IMR-90 (cell line): ENCODE measurements around the gene MYORG. TPM values are rescaled to one million over a fixed set of nuclear protein-coding genes. Genes with fewer than 3 reads are reported as not detected.
A peak's percentile ranks its signal among the peaks of the same experiment; 100 is the strongest.

Experiments
- ATAC-seq: fragments of 200-7000 bp; cut with Tn5 transposase; 2 replicates; pipeline ENCODE4 v1.9.1; 2020; ENCODE audit warnings: low read depth, mild to moderate bottlenecking, moderate library complexity
- BruUV-seq: library from RNA; stranded (reverse); fragments of 400-500 nt; replicated peaks from 2 replicates; lab custom pipeline; 2021; lab: Mats Ljungman, UMichigan
- CTCF ChIA-PET: fragments of 300-600 bp; formaldehyde crosslinking; extraction: SDS; loops from one replicate; lab custom pipeline; 2021; ENCODE audit warnings: antibody characterized with exemption; lab: Yijun Ruan, JAX
- POLR2A ChIA-PET: fragments of 300-600 bp; sonication (Branson Sonifier 250); formaldehyde crosslinking; loops from one replicate; lab custom pipeline; 2022; ENCODE audit warnings: antibody characterized with exemption; ENCODE audit not compliant: unreplicated experiment; lab: Charles Lee
- DNase-seq: peaks from one replicate; pipeline ENCODE4 v3.0.0; 2013
- H2AFZ ChIP-seq: replicated peaks from 2 replicates; pipeline ENCODE3; 2013; ENCODE audit warnings: low read length, mild to moderate bottlenecking; ENCODE audit not compliant: poor library complexity
- H2AK5ac ChIP-seq: 2 replicates; pipeline ENCODE4 v1.6.1; 2013; ENCODE audit warnings: low read depth, low read length, inconsistent platforms
- H2AK9ac ChIP-seq: replicated peaks from 2 replicates; pipeline ENCODE3; 2013; ENCODE audit warnings: mild to moderate bottlenecking, low read depth, low read length, moderate library complexity; ENCODE audit not compliant: poor library complexity
- H2BK120ac ChIP-seq: 2 replicates; pipeline ENCODE4 v1.6.1; 2013; ENCODE audit warnings: low read depth, low read length, inconsistent platforms
- H2BK15ac ChIP-seq: 3 replicates; pipeline ENCODE4 v1.6.1; 2013; ENCODE audit warnings: low read depth, low read length, inconsistent platforms
- H2BK20ac ChIP-seq: 2 replicates; pipeline ENCODE4 v1.6.1; 2013; ENCODE audit warnings: low read depth, mild to moderate bottlenecking, inconsistent platforms, low read length, moderate library complexity
- H2BK5ac ChIP-seq: 2 replicates; pipeline ENCODE4 v1.6.1; 2013; ENCODE audit warnings: mild to moderate bottlenecking, low read depth, low read length, inconsistent platforms; ENCODE audit not compliant: poor library complexity, severe bottlenecking
- H3K14ac ChIP-seq: replicated peaks from 2 replicates; pipeline ENCODE4 v1.6.1; 2013; ENCODE audit warnings: low read depth, low read length, inconsistent platforms
- H3K18ac ChIP-seq: 2 replicates; pipeline ENCODE4 v1.6.1; 2013; ENCODE audit warnings: low read depth, low read length, control low read depth
- H3K23ac ChIP-seq: 2 replicates; pipeline ENCODE4 v1.6.1; 2013; ENCODE audit warnings: low read depth, low read length, inconsistent platforms
- H3K27ac ChIP-seq: 2 replicates; pipeline ENCODE4 v1.5.1; 2013; ENCODE audit warnings: mild to moderate bottlenecking, control low read depth, low read length; ENCODE audit not compliant: insufficient read depth
- H3K27me3 ChIP-seq: 2 replicates; pipeline ENCODE4 v1.6.1; 2013; ENCODE audit warnings: low read length; ENCODE audit not compliant: control insufficient read depth, insufficient read depth
- H3K36me3 ChIP-seq: 2 replicates; pipeline ENCODE4 v1.6.1; 2013; ENCODE audit warnings: low read length, mixed read lengths; ENCODE audit not compliant: control insufficient read depth, insufficient read depth
- H3K4ac ChIP-seq: 2 replicates; pipeline ENCODE4 v1.6.1; 2013; ENCODE audit warnings: low read depth, low read length, inconsistent platforms
- H3K4me1 ChIP-seq: 2 replicates; pipeline ENCODE4 v1.6.1; 2013; ENCODE audit warnings: low read length, mixed read lengths; ENCODE audit not compliant: control insufficient read depth, insufficient read depth
- H3K4me2 ChIP-seq: 2 replicates; pipeline ENCODE4 v1.6.1; 2013; ENCODE audit warnings: low read depth, mild to moderate bottlenecking, control low read depth, low read length, moderate library complexity
- H3K4me3 ChIP-seq: 2 replicates; pipeline ENCODE4 v1.5.1; 2013; ENCODE audit warnings: low read depth, mild to moderate bottlenecking, control low read depth, low read length, moderate library complexity; ENCODE audit not compliant: insufficient read depth
- H3K56ac ChIP-seq: 2 replicates; pipeline ENCODE4 v1.6.1; 2013; ENCODE audit warnings: low read length, inconsistent platforms; ENCODE audit not compliant: insufficient read depth; ENCODE audit errors: extremely low read depth
- H3K79me1 ChIP-seq, 2 experiments: 2 replicates each; pipeline ENCODE4 v1.6.1; 2013; ENCODE audit warnings: low read length in 2 of 2, inconsistent platforms in 1 of 2, low read depth in 1 of 2
- H3K9ac ChIP-seq: 2 replicates; pipeline ENCODE4 v1.6.1; 2013; ENCODE audit warnings: low read depth, low read length, control low read depth
- H3K9me1 ChIP-seq: 2 replicates; pipeline ENCODE4 v1.6.1; 2013; ENCODE audit warnings: low read length, inconsistent platforms; ENCODE audit not compliant: insufficient read depth
- H3K9me3 ChIP-seq: 2 replicates; pipeline ENCODE4 v1.6.1; 2013; ENCODE audit warnings: low read length; ENCODE audit not compliant: control insufficient read depth, insufficient read depth
- H4K20me1 ChIP-seq: 2 replicates; pipeline ENCODE4 v1.6.1; 2013; ENCODE audit warnings: low read length, inconsistent platforms; ENCODE audit not compliant: insufficient read depth
- H4K5ac ChIP-seq: 2 replicates; pipeline ENCODE4 v1.6.1; 2013; ENCODE audit warnings: mild to moderate bottlenecking, low read depth, low read length, control low read depth
- H4K8ac ChIP-seq, 2 experiments: 2 replicates each; pipeline ENCODE4 v1.6.1; 2013; ENCODE audit warnings: low read depth in 2 of 2, low read length in 2 of 2, control low read depth in 1 of 2, inconsistent platforms in 1 of 2
- H4K91ac ChIP-seq: 2 replicates; pipeline ENCODE4 v1.6.1; 2013; ENCODE audit warnings: low read depth, low read length, inconsistent platforms; ENCODE audit not compliant: insufficient read depth
- CHD1 ChIP-seq: IDR thresholded peaks from 2 replicates; pipeline ENCODE4 v1.6.1; 2012; ENCODE audit warnings: low read depth, low read length, improper control_type of control experiment
- MAZ ChIP-seq: IDR thresholded peaks from 2 replicates; pipeline ENCODE4 v1.6.1; 2012; ENCODE audit warnings: low read depth, mild to moderate bottlenecking, low read length, improper control_type of control experiment, moderate library complexity, borderline replicate concordance
- POLR2A ChIP-seq: IDR thresholded peaks from 2 replicates; pipeline ENCODE4 v1.6.1; 2012; ENCODE audit warnings: mild to moderate bottlenecking, low read depth, low read length
- RAD21 ChIP-seq: IDR thresholded peaks from 2 replicates; pipeline ENCODE4 v1.6.1; 2012; ENCODE audit warnings: low read length, improper control_type of control experiment
- SMC3 ChIP-seq: fragments of 150-350 bp; IDR thresholded peaks from 2 replicates; pipeline ENCODE4 v1.6.1; 2016; ENCODE audit warnings: low read depth, mild to moderate bottlenecking, antibody characterized with exemption, low read length, moderate library complexity
- WGBS, 2 experiments: methylation state at CpG; one replicate each; pipeline versions ENCODE4 v1.1.5 to v1.1.7; 2013; ENCODE audit warnings: missing lambda C conversion rate in 2 of 2; ENCODE audit not compliant: insufficient read length in 1 of 2; ENCODE audit errors: extremely low coverage in 2 of 2; 5-methylcytosine and 5-hydroxymethylcytosine counted together
- dilution Hi-C: fragments of 300-500 bp; cut with HindIII; formaldehyde crosslinking; loops from one replicate; pipeline ENCODE4 v1.14.3; 2018; ENCODE audit warnings: low sequenced_read_pairs; ENCODE audit not compliant: unreplicated experiment
- in situ Hi-C: fragments of 300-500 bp; cut with MboI; formaldehyde crosslinking; loops from 3 replicates; pipeline ENCODE4 v1.14.3; 2019; ENCODE audit warnings: low sequenced_read_pairs, inconsistent platforms, mixed read lengths
- intact Hi-C: fragments of 100-400 bp; cut with micrococcal nuclease; formaldehyde crosslinking; loops from 2 replicates; pipeline ENCODE4 v1.10.0; 2022
- polyA plus RNA-seq, 3 experiments: library from polyadenylated mRNA; depleted of rRNA; stranded (reverse); fragments of >200 nt; gene quantifications; 2 replicates each; pipeline ENCODE4 v1.2.3, GENCODE V29; 2012; ENCODE audit warnings: low replicate concordance in 1 of 3
- total RNA-seq: library from RNA; depleted of rRNA; stranded (reverse); fragments of >200 nt; gene quantifications from 2 replicates; pipeline ENCODE4 v1.2.3, GENCODE V29; 2012
- TF ChIP-seq, protein P1 (sequence below): conservative IDR thresholded peaks from 2 replicates; pipeline ENCODE4 v1.5.1; 2012; ENCODE audit warnings: mild to moderate bottlenecking, low read depth, low read length, improper control_type of control experiment

The MYORG gene
- total and polyA plus RNA-seq, 2 of the 4 experiments (the other 2 are of a cell fraction), result 0.36 to 0.60 TPM

DNA sequence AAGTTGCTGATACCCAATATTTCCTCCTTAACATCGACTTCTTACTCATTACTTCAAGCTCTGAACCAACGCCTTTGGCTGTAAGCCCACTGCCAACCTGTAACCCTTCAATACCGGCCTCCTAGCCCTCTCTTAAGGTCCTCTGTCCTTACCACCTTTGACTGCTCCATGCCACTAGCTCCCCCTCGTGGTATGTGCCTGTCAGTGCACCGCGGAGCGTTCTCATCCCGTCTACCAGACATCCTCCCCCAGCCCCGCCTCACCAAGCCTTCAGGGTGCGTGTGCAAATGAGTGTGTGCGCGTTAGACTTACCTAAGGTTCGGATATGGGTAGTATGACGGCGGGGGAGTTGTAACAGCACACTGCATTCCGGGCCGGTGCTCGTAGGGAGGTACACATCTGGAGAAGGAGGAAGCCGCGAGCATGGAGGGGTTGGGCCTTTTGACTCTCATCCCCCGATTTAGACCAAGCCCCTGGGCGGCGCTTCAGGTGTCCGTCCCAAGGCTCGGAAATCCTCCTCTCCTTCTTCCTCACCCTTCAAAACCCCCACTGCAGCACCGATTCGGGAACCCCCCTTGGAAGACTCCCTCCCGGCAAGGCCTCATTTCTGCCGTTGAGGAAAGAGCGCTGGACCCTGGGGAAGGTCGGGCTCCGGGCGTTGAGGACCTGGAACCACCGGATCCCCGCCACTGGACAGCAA, 2.8 kb upstream of the MYORG start:
- H4K91ac ChIP-seq, result no peak overlapping the region; the same call in 1 of the 2 replicates
- 0% methylated on average over 1 of the region's 35 CpGs; no CpG with 5 or more reads in 1 of the 2 experiments for WGBS, 2 experiments
- no peak overlapping the region for H3K18ac ChIP-seq
- peaks cover 8% of the 10 kb centered on the region for H3K4me1 ChIP-seq
- BruUV-seq, result no TSS peak
- no peaks in the 10 kb centered on the region; the same call in 1 of the 2 replicates for H4K20me1 ChIP-seq
- H2AFZ ChIP-seq, result peak overlapping the region; percentile 99
- H3K36me3 ChIP-seq, result no peaks in the 10 kb centered on the region
- dilution Hi-C loops (no loop called here), in situ Hi-C loops (no loop called here), intact Hi-C loops (loop anchor here (1.0 to 5.0 kb wide), 4 partner anchors 47 to 452 kb away; partner anchors contain the start of gene DCAF12)
- H2BK20ac ChIP-seq, result no peak overlapping the region
- H2BK5ac ChIP-seq, result no peak overlapping the region
- no peak overlapping the region for H3K23ac ChIP-seq
- ATAC-seq (peak; percentile 48), DNase-seq (peak; percentile 72)
- H3K79me1 ChIP-seq, result no peaks in the 10 kb centered on the region
- TF ChIP-seq CHD1 (no peak), POLR2A (no peak), RAD21 (peak; percentile 83), SMC3 (peak; percentile 65), MAZ (no peak)
- TF ChIP-seq, protein P1, sequence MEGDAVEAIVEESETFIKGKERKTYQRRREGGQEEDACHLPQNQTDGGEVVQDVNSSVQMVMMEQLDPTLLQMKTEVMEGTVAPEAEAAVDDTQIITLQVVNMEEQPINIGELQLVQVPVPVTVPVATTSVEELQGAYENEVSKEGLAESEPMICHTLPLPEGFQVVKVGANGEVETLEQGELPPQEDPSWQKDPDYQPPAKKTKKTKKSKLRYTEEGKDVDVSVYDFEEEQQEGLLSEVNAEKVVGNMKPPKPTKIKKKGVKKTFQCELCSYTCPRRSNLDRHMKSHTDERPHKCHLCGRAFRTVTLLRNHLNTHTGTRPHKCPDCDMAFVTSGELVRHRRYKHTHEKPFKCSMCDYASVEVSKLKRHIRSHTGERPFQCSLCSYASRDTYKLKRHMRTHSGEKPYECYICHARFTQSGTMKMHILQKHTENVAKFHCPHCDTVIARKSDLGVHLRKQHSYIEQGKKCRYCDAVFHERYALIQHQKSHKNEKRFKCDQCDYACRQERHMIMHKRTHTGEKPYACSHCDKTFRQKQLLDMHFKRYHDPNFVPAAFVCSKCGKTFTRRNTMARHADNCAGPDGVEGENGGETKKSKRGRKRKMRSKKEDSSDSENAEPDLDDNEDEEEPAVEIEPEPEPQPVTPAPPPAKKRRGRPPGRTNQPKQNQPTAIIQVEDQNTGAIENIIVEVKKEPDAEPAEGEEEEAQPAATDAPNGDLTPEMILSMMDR, result peak; percentile 89
- H3K9me3 ChIP-seq, result no peaks in the 10 kb centered on the region
- H4K8ac ChIP-seq, result peak overlapping the region in 1 of 2 experiments; percentile 82; a peak in 3 of 4 replicates
- no peak overlapping the region for H3K56ac ChIP-seq
- peak overlapping the region; percentile 81 for H2AK9ac ChIP-seq
- ChIA-PET CTCF (interaction anchor here (0.6 to 1.3 kb wide), 4 partner anchors 34 to 885 kb away, joined by 3 to 4 read pairs (median 3); no protein-coding TSS in a partner anchor), POLR2A (no interaction called here)
- H3K27me3 ChIP-seq, result peaks cover 2% of the 10 kb centered on the region; the same call in 1 of the 2 replicates
- H4K5ac ChIP-seq, result no peak overlapping the region
- H3K9ac ChIP-seq, result no peak overlapping the region
- H3K9me1 ChIP-seq, result peaks cover 8% of the 10 kb centered on the region; the same call in 1 of the 2 replicates
- H3K4ac ChIP-seq, result no peak overlapping the region
- H3K4me3 ChIP-seq, result no peak overlapping the region
- H2BK15ac ChIP-seq, result no peak overlapping the region
- no peak overlapping the region for H2BK120ac ChIP-seq
- H3K27ac ChIP-seq, result no peak overlapping the region
- peak overlapping the region; percentile 70 for H3K4me2 ChIP-seq
- no peak overlapping the region for H3K14ac ChIP-seq
- H2AK5ac ChIP-seq, result no peak overlapping the region
